Mucosa of rectum (tissue), 2 donors: Measurements from ENCODE around the gene ANKRD33B.

Experiments used
- H3K27ac ChIP-seq, 2 donors: one replicate each; pipeline ENCODE4 v1.7.0; 2013; ENCODE audit warnings: inconsistent platforms in 2 of 2, low read depth in 2 of 2, low read length in 2 of 2
- H3K27me3 ChIP-seq, 2 donors: one replicate each; pipeline ENCODE4 v1.7.0; 2013; ENCODE audit warnings: low read length in 2 of 2; ENCODE audit not compliant: control insufficient read depth in 2 of 2, insufficient read depth in 2 of 2
- H3K36me3 ChIP-seq, 2 donors: one replicate each; pipeline ENCODE4 v1.7.0; 2013; ENCODE audit warnings: low read length in 2 of 2; ENCODE audit not compliant: control insufficient read depth in 2 of 2, insufficient read depth in 2 of 2
- H3K4me1 ChIP-seq, 2 donors: one replicate each; pipeline ENCODE4 v1.7.0; 2013; ENCODE audit warnings: low read length in 2 of 2, mild to moderate bottlenecking in 1 of 2; ENCODE audit not compliant: control insufficient read depth in 2 of 2, insufficient read depth in 2 of 2
- H3K4me3 ChIP-seq, 2 donors: one replicate each; pipeline ENCODE4 v1.7.0; 2013; ENCODE audit warnings: low read length in 2 of 2
- H3K9ac ChIP-seq, 2 donors: one replicate each; pipeline ENCODE4 v1.7.0; 2013; ENCODE audit warnings: low read length in 2 of 2, low read depth in 1 of 2, mild to moderate bottlenecking in 1 of 2
- H3K9me3 ChIP-seq, 2 donors: one replicate each; pipeline ENCODE4 v1.7.0; 2013; ENCODE audit warnings: low read length in 2 of 2; ENCODE audit not compliant: control insufficient read depth in 2 of 2
- donor health status: healthy.
- donor health status: Normal muscosa, but diverticular disease.

Gene ANKRD33B

GRCh38 chr5:10578293-10578665 is 14.4 kb downstream of the ANKRD33B start:
- Histone ChIP-seq H3K36me3 (no peaks in the 10 kb centered on the region), H3K4me1 (peaks cover 4 to 6% of the 10 kb centered on the region in 2 donors), H3K27ac (no peak overlapping the region), H3K4me3 (no peak overlapping the region), H3K27me3 (no peaks in the 10 kb centered on the region), H3K9me3 (no peaks in the 10 kb centered on the region), H3K9ac (no peak overlapping the region)

GRCh38 chr5:10578869-10579268 is 15.0 kb downstream of the ANKRD33B start:
- H3K27me3 ChIP-seq: no peaks in the 10 kb centered on the region
- H3K27ac ChIP-seq: no peak overlapping the region
- no peaks in the 10 kb centered on the region for H3K36me3 ChIP-seq
- H3K4me3 ChIP-seq: no peak overlapping the region
- H3K4me1 ChIP-seq: peaks cover 4 to 6% of the 10 kb centered on the region in 2 donors
- no peak overlapping the region for H3K9ac ChIP-seq
- no peaks in the 10 kb centered on the region for H3K9me3 ChIP-seq

- peaks cover 0 to 3% of the 10 kb centered on the region in 2 donors for H3K27me3 ChIP-seq
- peaks cover 4 to 6% of the 10 kb centered on the region in 2 donors for H3K4me1 ChIP-seq
- H3K4me3 ChIP-seq: no peak overlapping the region
- H3K9ac ChIP-seq: no peak overlapping the region
- no peaks in the 10 kb centered on the region for H3K36me3 ChIP-seq
- no peaks in the 10 kb centered on the region for H3K9me3 ChIP-seq
- no peak overlapping the region for H3K27ac ChIP-seq
These were observed 16.0 kb downstream of the ANKRD33B start for GRCh38 chr5:10579536-10580521.

- H3K4me1 ChIP-seq: peaks cover 4 to 6% of the 10 kb centered on the region in 2 donors
- no peaks in the 10 kb centered on the region for H3K9me3 ChIP-seq
- no peak overlapping the region for H3K4me3 ChIP-seq
- no peak overlapping the region for H3K9ac ChIP-seq
- H3K27me3 ChIP-seq: peaks cover 0 to 3% of the 10 kb centered on the region in 2 donors
- H3K27ac ChIP-seq: no peak overlapping the region
- no peaks in the 10 kb centered on the region for H3K36me3 ChIP-seq
These were observed 16.9 kb downstream of the ANKRD33B start for GRCh38 chr5:10580531-10581423.

GRCh38 chr5:10581424-10581748 is 17.5 kb downstream of the ANKRD33B start:
- Histone ChIP-seq H3K36me3 (no peaks in the 10 kb centered on the region), H3K9me3 (no peaks in the 10 kb centered on the region), H3K9ac (no peak overlapping the region), H3K27ac (no peak overlapping the region), H3K27me3 (peaks cover 0 to 3% of the 10 kb centered on the region in 2 donors), H3K4me3 (no peak overlapping the region), H3K4me1 (peaks cover 4 to 6% of the 10 kb centered on the region in 2 donors)

GRCh38 chr5:10581867-10582511 is 18.1 kb downstream of the ANKRD33B start:
- no peak overlapping the region for H3K9ac ChIP-seq
- no peaks in the 10 kb centered on the region for H3K9me3 ChIP-seq
- H3K27me3 ChIP-seq: peaks cover 0 to 3% of the 10 kb centered on the region in 2 donors
- no peaks in the 10 kb centered on the region for H3K36me3 ChIP-seq
- H3K27ac ChIP-seq: no peak overlapping the region
- H3K4me1 ChIP-seq: peaks cover 4 to 6% of the 10 kb centered on the region in 2 donors
- H3K4me3 ChIP-seq: no peak overlapping the region

- peaks cover 4 to 6% of the 10 kb centered on the region in 2 donors for H3K4me1 ChIP-seq
- no peak overlapping the region for H3K9ac ChIP-seq
- no peaks in the 10 kb centered on the region for H3K9me3 ChIP-seq
- no peaks in the 10 kb centered on the region for H3K36me3 ChIP-seq
- peaks cover 0 to 3% of the 10 kb centered on the region in 2 donors for H3K27me3 ChIP-seq
- no peak overlapping the region for H3K27ac ChIP-seq
- H3K4me3 ChIP-seq: no peak overlapping the region
These were observed 18.6 kb downstream of the ANKRD33B start for GRCh38 chr5:10582512-10582897.

- Histone ChIP-seq H3K4me1 (peaks cover 0 to 3% of the 10 kb centered on the region in 2 donors), H3K4me3 (no peak overlapping the region), H3K9me3 (no peaks in the 10 kb centered on the region), H3K27ac (no peak overlapping the region), H3K9ac (no peak overlapping the region), H3K36me3 (no peaks in the 10 kb centered on the region), H3K27me3 (peaks cover 0 to 3% of the 10 kb centered on the region in 2 donors)
These were observed 20.0 kb downstream of the ANKRD33B start for GRCh38 chr5:10583663-10584572.
